ENCODE data around the gene NCBP1.

DNA sequence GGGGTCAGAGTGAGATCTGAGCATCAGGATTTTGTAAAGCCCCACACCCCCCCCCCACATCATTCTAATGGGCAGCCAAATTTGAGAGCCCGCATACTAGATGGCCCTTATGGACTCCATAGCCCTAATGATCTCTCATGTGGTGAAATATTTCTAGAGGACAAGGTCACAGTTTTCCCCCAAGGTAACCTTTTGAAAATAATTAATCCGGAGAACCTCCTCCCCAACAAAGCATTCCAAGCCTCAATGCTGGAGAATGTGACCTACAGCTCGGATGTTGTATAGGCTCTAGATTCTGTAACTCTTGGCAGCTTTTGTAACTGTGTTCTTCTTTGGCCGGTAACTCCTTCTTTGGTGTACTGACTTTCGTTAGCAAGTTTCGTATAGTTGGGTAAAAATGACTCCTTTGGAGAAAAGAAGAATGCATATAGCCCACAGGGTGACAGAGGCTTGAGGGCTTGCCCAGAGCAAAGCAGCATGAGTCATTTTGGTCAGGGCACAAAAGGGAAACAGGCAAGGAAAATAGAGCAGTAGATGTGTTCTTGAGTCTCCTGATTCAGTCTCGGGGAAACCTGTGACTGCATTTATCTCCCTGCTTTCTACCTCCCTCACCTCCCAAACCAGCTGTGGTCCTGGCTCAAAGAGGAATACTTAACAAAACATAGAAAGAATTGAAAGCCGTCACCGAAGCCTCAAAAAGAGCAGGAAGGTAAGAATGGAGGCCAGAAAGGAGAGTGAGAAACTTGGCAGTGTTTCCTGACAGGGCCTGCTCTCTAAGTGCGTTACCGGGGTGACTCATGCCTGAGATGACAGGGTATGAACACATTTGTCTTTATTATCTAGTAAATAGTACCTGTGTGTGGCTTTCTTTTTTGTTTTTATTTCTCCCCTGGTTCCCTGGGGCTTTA lies 70.1 kb downstream of the NCBP1 start:
- TF ChIP-seq CTCF (IDR thresholded peaks at IDR 0.05) (no peak), EZH2 (IDR thresholded peaks at IDR 0.05) (no peak)

Measured in neural progenitor cell (in vitro differentiated cells).